ENCODE data around the gene ULK1.

- TF ChIP-seq POLR2A (IDR thresholded peaks at IDR 0.05) (no peak), CTCF (IDR thresholded peaks at IDR 0.05) (no peak)
Measured at GRCh38 chr12:131942671-131943070, 48.2 kb downstream of the ULK1 start.

Data from esophagus squamous epithelium (tissue), 4 donors.